Retina (tissue), 1 donor: ENCODE data around the gene FADS2.

Experiments
- DNase-seq: peaks from one replicate; pipeline ENCODE4 v3.0.0-alpha.2; 2016

The FADS2 gene

GRCh38 chr11:61891331-61892084, 63.4 kb downstream of the FADS2 start, which contains the start of gene FADS3:
Gene FADS3, minus strand, starts transcription at chr11:61891545. Its CDS starts 164 bp downstream, at chr11:61891381.
- peak; percentile 70 for DNase-seq

- no peak for DNase-seq
Observed at GRCh38 chr11:61892085-61892370, 63.9 kb downstream of the FADS2 start.

GRCh38 chr11:61893981-61894380, 65.9 kb downstream of the FADS2 start:
- no peak for DNase-seq

GRCh38 chr11:61895046-61895717, 67.1 kb downstream of the FADS2 start:
- DNase-seq: no peak

GRCh38 chr11:61895718-61896059, 67.6 kb downstream of the FADS2 start:
- DNase-seq: no peak

- no peak for DNase-seq
Observed at GRCh38 chr11:61896665-61897386, 68.7 kb downstream of the FADS2 start.

GRCh38 chr11:61897387-61898246, 69.5 kb downstream of the FADS2 start:
- peak; percentile 79 for DNase-seq

GRCh38 chr11:61898247-61898582, 70.1 kb downstream of the FADS2 start:
- no peak for DNase-seq

GRCh38 chr11:61899146-61899841, 71.2 kb downstream of the FADS2 start:
- DNase-seq: peak; percentile 91

GRCh38 chr11:61900251-61900650, 72.2 kb downstream of the FADS2 start:
- DNase-seq: no peak

GRCh38 chr11:61901397-61901796, 73.3 kb downstream of the FADS2 start:
- DNase-seq: no peak

GRCh38 chr11:61902313-61902712, 74.2 kb downstream of the FADS2 start:
- no peak for DNase-seq

- DNase-seq: no peak
Observed at GRCh38 chr11:61903845-61904244, 75.7 kb downstream of the FADS2 start.

- DNase-seq: peak; percentile 60
Observed at GRCh38 chr11:61904539-61905048, 76.5 kb downstream of the FADS2 start.

GRCh38 chr11:61905067-61905696, 77.1 kb downstream of the FADS2 start:
- no peak for DNase-seq

GRCh38 chr11:61905801-61906521, 77.9 kb downstream of the FADS2 start:
- DNase-seq: no peak

- DNase-seq: no peak
Observed at GRCh38 chr11:61906522-61906909, 78.4 kb downstream of the FADS2 start.

- DNase-seq: no peak
Observed at GRCh38 chr11:61907282-61907681, 79.2 kb downstream of the FADS2 start.

- no peak for DNase-seq
Observed at GRCh38 chr11:61907871-61908729, 80.0 kb downstream of the FADS2 start.

- DNase-seq: no peak
Observed at GRCh38 chr11:61908730-61909316, 80.7 kb downstream of the FADS2 start.
